Left lung (tissue), 10 donors: ENCODE data around the gene CTNNA3. TPM values are rescaled to one million over a fixed set of nuclear protein-coding genes. Genes with fewer than 3 reads are reported as not detected.

ENCODE experiments used
- ATAC-seq: fragments of 200-7000 bp; cut with Tn5 transposase; one replicate; pipeline ENCODE4 v1.9.1; 2020; ENCODE audit warnings: moderate library complexity
- DNase-seq, 4 donors: peaks; one replicate each; pipeline ENCODE4 v3.0.0-alpha.2; 2013 to 2020
- H3K27ac ChIP-seq, 2 donors: fragments of 200-600 bp; sonication (generic) in 1 of 2; one replicate each; pipeline versions ENCODE4 v1.5.0 to v1.8.0; 2020 to 2021
- H3K27me3 ChIP-seq, 2 donors: fragments of 200-600 bp; sonication (generic) in 1 of 2; one replicate each; pipeline versions ENCODE4 v1.5.0 to v1.8.0; 2020 to 2021
- H3K36me3 ChIP-seq, 2 donors: fragments of 200-600 bp; sonication (generic) in 1 of 2; one replicate each; pipeline versions ENCODE4 v1.5.0 to v1.8.0; 2020 to 2021
- H3K4me1 ChIP-seq, 2 donors: fragments of 200-600 bp; one replicate each; pipeline ENCODE4 v1.8.0; 2021
- H3K4me3 ChIP-seq, 2 donors: fragments of 200-600 bp; sonication (generic) in 1 of 2; one replicate each; pipeline versions ENCODE4 v1.5.0 to v1.8.0; 2020 to 2021; ENCODE audit warnings: mild to moderate bottlenecking in 1 of 2
- H3K9me3 ChIP-seq, 2 donors: fragments of 200-600 bp; sonication (generic) in 1 of 2; one replicate each; pipeline versions ENCODE4 v1.5.0 to v1.8.0; 2020 to 2021
- intact Hi-C, 2 donors: fragments of 100-400 bp; cut with DNase I; formaldehyde crosslinking; loops; one replicate each; pipeline versions ENCODE4 v1.11.2 to v1.14.2; 2022
- polyA plus RNA-seq, 6 donors: library from polyadenylated mRNA; unstranded; fragments of 120-200 nt; gene quantifications; one replicate each; pipeline ENCODE4 v1.2.1, GENCODE V29; 2013; ENCODE audit not compliant: insufficient read length in 6 of 6
- total RNA-seq, 2 donors: library from RNA; stranded (reverse); fragmentation: NEBNext Ultra II Directional; extraction: Animal tissue kit (Norgen Biotek cat#: 25700); gene quantifications; one replicate each; pipeline ENCODE4 v1.2.1, GENCODE V29; 2021
- TF ChIP-seq, protein P1 (sequence below), 2 donors: fragments of 200-600 bp; sonication (generic) in 1 of 2; IDR thresholded peaks; one replicate each; pipeline versions ENCODE4 v1.5.0 to v1.8.0; 2021; ENCODE audit warnings: antibody characterized with exemption in 2 of 2
- donor health status: DM: no; HTN: yes; CAD: no.
- donor health status: DM: no; HTN: no; CAD: no.

CTNNA3 gene
- total and polyA plus RNA-seq, 8 donors = 1.1 to 8.2 (median 6.6) TPM; not detected in 1

DNA sequence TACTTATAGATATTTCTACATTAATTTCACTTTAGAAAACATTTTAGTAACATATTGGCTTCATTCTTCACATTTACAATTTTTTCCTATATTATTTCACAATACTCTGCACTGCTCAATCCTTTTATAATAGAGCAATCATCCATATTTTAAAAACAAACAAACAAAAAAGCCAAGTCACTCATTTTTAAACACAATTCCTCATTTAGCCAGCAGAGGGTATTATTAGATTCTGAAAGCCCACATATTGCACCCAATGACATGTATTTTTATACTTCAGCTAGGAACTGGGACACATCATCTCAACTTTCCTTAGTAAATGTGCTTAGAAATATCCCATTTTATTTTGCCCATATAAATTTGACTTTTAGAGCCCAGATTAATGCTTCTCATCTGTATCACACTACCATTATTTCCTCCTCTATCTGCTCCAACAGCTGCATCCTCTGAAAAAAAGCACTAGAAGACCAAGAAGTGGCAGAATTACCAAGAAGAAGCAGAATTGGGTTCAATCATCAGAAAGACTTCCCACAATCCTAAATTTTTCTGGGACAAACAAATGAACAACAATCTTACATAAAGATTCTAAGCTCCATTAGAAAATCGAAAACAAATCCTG, 29.5 kb downstream of the CTNNA3 start:
- intact Hi-C loops = no loop called here
- no peaks in the 10 kb centered on the region for H3K36me3 ChIP-seq
- no peak for ATAC-seq
- no peak overlapping the region for H3K27ac ChIP-seq
- TF ChIP-seq, protein P1, sequence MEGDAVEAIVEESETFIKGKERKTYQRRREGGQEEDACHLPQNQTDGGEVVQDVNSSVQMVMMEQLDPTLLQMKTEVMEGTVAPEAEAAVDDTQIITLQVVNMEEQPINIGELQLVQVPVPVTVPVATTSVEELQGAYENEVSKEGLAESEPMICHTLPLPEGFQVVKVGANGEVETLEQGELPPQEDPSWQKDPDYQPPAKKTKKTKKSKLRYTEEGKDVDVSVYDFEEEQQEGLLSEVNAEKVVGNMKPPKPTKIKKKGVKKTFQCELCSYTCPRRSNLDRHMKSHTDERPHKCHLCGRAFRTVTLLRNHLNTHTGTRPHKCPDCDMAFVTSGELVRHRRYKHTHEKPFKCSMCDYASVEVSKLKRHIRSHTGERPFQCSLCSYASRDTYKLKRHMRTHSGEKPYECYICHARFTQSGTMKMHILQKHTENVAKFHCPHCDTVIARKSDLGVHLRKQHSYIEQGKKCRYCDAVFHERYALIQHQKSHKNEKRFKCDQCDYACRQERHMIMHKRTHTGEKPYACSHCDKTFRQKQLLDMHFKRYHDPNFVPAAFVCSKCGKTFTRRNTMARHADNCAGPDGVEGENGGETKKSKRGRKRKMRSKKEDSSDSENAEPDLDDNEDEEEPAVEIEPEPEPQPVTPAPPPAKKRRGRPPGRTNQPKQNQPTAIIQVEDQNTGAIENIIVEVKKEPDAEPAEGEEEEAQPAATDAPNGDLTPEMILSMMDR (IDR thresholded peaks at IDR 0.05) = peak in 1 of 2 donors; percentile 14
- peak in 2 of 4 donors; percentile 19 to 33 for DNase-seq
- no peaks in the 10 kb centered on the region for H3K4me1 ChIP-seq
- H3K4me3 ChIP-seq = no peak overlapping the region
- H3K9me3 ChIP-seq = no peaks in the 10 kb centered on the region
- no peaks in the 10 kb centered on the region for H3K27me3 ChIP-seq

DNA sequence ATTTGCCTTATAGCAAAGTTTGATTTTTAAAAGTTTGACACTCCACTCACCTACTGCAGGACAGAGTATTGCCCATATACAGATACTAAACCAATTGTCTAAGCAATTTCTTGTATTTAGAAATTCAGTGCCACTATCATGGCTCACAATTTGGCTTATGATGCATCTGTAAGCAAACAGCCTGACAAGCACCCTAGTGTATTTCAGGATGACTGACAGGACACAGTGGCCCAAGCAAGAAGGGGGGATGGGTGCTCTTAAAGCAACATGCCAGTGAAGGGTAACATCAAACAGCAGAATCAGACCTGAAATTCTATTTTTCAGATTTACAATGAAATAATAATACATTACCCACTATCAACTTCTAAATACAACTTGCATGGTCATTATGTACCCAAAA, 30.5 kb downstream of the CTNNA3 start:
- Histone ChIP-seq H3K9me3 (no peaks in the 10 kb centered on the region), H3K36me3 (no peaks in the 10 kb centered on the region), H3K4me1 (no peaks in the 10 kb centered on the region), H3K27me3 (no peaks in the 10 kb centered on the region), H3K27ac (no peak overlapping the region), H3K4me3 (no peak overlapping the region)
- TF ChIP-seq, protein P1 (IDR thresholded peaks at IDR 0.05) = no peak
- DNase-seq (no peak), ATAC-seq (no peak)
- intact Hi-C loops = no loop called here

DNA sequence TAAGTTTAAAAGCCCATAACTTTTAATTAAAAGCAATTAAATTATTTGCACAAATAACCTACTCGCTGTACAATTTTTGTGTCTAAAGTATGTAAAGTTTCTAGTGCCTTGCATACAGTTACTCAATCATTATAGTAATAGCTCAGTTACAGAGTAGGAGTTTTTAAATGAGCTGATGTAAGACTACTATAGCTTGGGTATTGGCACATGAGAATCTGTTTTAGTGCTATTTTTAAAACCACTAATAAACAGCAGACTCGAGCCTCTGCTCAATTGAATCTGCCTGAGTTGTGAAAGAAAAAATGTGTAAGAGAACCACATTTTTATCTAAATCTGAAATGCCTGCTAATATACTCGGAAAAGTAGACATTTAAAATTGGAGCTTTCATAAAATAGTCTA, 31.1 kb downstream of the CTNNA3 start:
- Histone ChIP-seq H3K27ac (no peak overlapping the region), H3K36me3 (no peaks in the 10 kb centered on the region), H3K9me3 (no peaks in the 10 kb centered on the region), H3K27me3 (no peaks in the 10 kb centered on the region), H3K4me3 (no peak overlapping the region), H3K4me1 (no peaks in the 10 kb centered on the region)
- ATAC-seq = no peak
- intact Hi-C loops = no loop called here
- DNase-seq = no peak
- TF ChIP-seq, protein P1 (IDR thresholded peaks at IDR 0.05) = no peak

DNA sequence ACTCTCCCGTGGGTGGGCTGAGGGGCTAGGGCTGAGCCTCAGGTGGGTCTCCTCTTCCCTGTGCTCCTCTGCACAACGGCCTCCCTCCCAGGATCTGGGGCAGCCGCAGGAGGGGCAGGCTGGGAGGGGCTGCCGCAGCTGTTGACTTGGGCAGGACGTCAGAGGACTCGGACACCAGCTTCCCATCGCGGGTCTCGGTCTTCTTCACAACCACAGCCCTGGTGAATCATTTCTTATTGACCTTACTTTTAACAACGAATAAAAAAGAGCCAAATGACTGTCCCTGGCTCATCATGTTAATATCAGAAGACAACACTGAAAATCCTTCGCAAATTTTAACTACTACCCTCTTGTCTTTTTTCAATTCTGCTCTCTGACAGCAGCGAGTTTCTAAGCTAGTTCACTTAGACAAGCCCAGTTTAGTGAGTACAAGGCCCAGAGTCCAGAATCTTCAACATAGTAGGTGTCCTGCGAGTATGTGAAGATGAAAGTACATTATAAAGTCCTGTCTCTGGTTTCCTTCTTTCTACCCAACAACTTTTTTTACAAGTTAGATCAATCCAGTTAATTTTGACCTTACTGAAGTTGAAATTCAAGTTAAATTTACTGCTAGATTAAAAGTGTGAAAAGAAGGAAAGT, 32.4 kb downstream of the CTNNA3 start:
- DNase-seq (peak in 1 of 4 donors; percentile 58), ATAC-seq (no peak)
- Histone ChIP-seq H3K27me3 (no peaks in the 10 kb centered on the region), H3K4me1 (no peaks in the 10 kb centered on the region), H3K9me3 (no peaks in the 10 kb centered on the region), H3K4me3 (no peak overlapping the region), H3K36me3 (no peaks in the 10 kb centered on the region), H3K27ac (no peak overlapping the region)
- intact Hi-C loops = no loop called here
- TF ChIP-seq, protein P1 (IDR thresholded peaks at IDR 0.05) = no peak

DNA sequence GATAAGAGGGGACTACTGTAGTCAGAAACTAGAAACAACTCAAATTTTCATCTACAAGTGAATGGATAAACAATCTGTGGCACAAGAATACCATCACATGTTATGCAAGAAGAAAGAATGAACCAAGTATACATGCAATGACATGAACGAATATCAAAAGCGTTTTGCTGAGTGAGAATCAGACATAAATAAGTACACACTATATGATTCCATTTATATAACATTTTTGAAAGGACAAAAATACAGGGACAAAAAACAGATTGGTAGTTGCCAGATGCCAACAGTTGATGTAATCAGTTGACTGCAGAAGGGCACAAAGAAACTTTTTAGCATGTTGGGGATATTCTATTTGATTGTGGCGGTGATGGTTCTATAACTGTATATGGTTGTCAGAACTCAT, 33.6 kb downstream of the CTNNA3 start:
- Histone ChIP-seq H3K27me3 (no peaks in the 10 kb centered on the region), H3K9me3 (no peaks in the 10 kb centered on the region), H3K36me3 (no peaks in the 10 kb centered on the region), H3K27ac (no peak overlapping the region), H3K4me1 (no peaks in the 10 kb centered on the region), H3K4me3 (no peak overlapping the region)
- DNase-seq (no peak), ATAC-seq (no peak)
- intact Hi-C loops = no loop called here
- TF ChIP-seq, protein P1 (IDR thresholded peaks at IDR 0.05) = no peak
